ENCODE measurements around the gene RPTOR.

GRCh38 chr17:80936723-80937122, 392.1 kb downstream of the RPTOR start:
- TF ChIP-seq CTCF (IDR thresholded peaks at IDR 0.05) = no peak
- TF ChIP-seq POLR2A (IDR thresholded peaks at IDR 0.05) = no peak
